HCT116 (cell line): Measurements from ENCODE around the gene BRD2. TPM values are rescaled to one million over a fixed set of nuclear protein-coding genes. Genes with fewer than 3 reads are reported as not detected.

Experiments
- ATAC-seq: fragments of 200-7000 bp; cut with Tn5 transposase; 2 replicates; pipeline ENCODE4 v1.9.1; 2020; ENCODE audit warnings: mild to moderate bottlenecking, moderate library complexity
- BruUV-seq: library from RNA; stranded (reverse); fragments of 400-500 nt; replicated peaks from 2 replicates; lab custom pipeline; 2021; lab: Mats Ljungman, UMichigan
- CTCF ChIA-PET: fragments of 300-600 bp; sonication (Branson Sonifier 250); formaldehyde crosslinking; loops from one replicate; lab custom pipeline; 2021; ENCODE audit warnings: antibody characterized with exemption; lab: Charles Lee
- POLR2A ChIA-PET: fragments of 300-600, 350-600 bp; sonication (Branson Sonifier 250); formaldehyde crosslinking; loops from one replicate; lab custom pipeline; 2021; ENCODE audit warnings: antibody characterized with exemption; lab: Charles Lee
- RAD21 ChIA-PET, 2 experiments: fragments of 300-600 bp; sonication (Branson Sonifier 250); formaldehyde crosslinking; loops; one replicate each; lab custom pipeline; 2023; ENCODE audit warnings: low total read pairs in 2 of 2; ENCODE audit not compliant: uncharacterized antibody in 2 of 2, unreplicated experiment in 2 of 2, low non-redundant PET in 1 of 2; lab: Charles Lee
- DNase-seq: peaks from one replicate; pipeline ENCODE4 v3.0.0-alpha.2; 2010; ENCODE audit warnings: low read depth, low spot score
- H2AFZ ChIP-seq: fragments of 200-600 bp; shearing (Covaris generic), sonication (generic); 2 replicates; pipeline ENCODE4 v1.6.1; 2017; ENCODE audit warnings: low read depth, mixed run types, mixed read lengths, antibody characterized with exemption, low read length; ENCODE audit not compliant: poor library complexity, severe bottlenecking
- H3K27ac ChIP-seq: 2 replicates; pipeline ENCODE4 v1.5.1; 2012; ENCODE audit warnings: low read depth, low read length
- H3K27me3 ChIP-seq: fragments of 200-600 bp; sonication (generic); 2 replicates; pipeline ENCODE4 v1.6.1; 2016; ENCODE audit warnings: mixed run types, low read length, mixed read lengths; ENCODE audit not compliant: insufficient read depth
- H3K36me3 ChIP-seq, 2 experiments: fragments of 200-500 bp in 1 of 2; fragments of 200-600 bp in 1 of 2; sonication (Bioruptor generic) in 1 of 2; sonication (generic) in 1 of 2; 2 replicates each; pipeline versions ENCODE4 v1.5.1 to v1.6.1; 2014 to 2016; ENCODE audit warnings: low read length in 2 of 2, inconsistent platforms in 1 of 2, mixed read lengths in 1 of 2, mixed run types in 1 of 2; ENCODE audit not compliant: insufficient read depth in 2 of 2, control insufficient read depth in 1 of 2
- H3K4me1 ChIP-seq, 2 experiments: fragments of 200-600 bp in 1 of 2; sonication (generic) in 1 of 2; 2 replicates each; pipeline versions ENCODE4 v1.5.1 to v1.6.1; 2012 to 2017; ENCODE audit warnings: low read length in 2 of 2, inconsistent platforms in 1 of 2, mild to moderate bottlenecking in 1 of 2, mixed read lengths in 1 of 2, mixed run types in 1 of 2, moderate library complexity in 1 of 2; ENCODE audit not compliant: insufficient read depth in 2 of 2, control insufficient read depth in 1 of 2
- H3K4me2 ChIP-seq: fragments of 200-600 bp; sonication (generic); 2 replicates; pipeline ENCODE4 v1.6.1; 2017; ENCODE audit warnings: mixed run types, low read length, mixed read lengths
- H3K4me3 ChIP-seq, 2 experiments: fragments of 200-600 bp in 1 of 2; sonication (generic) in 1 of 2; replicated peaks in 1 of 2; 2 replicates each; pipeline ENCODE4 v1.5.1; 2011 to 2016; ENCODE audit warnings: low read length in 2 of 2, control low read depth in 1 of 2, low read depth in 1 of 2, mild to moderate bottlenecking in 1 of 2, mixed read lengths in 1 of 2, mixed run types in 1 of 2
- H3K79me2 ChIP-seq: fragments of 200-600 bp; sonication (generic); 2 replicates; pipeline ENCODE4 v1.6.1; 2017; ENCODE audit warnings: mild to moderate bottlenecking, mixed run types, low read length, moderate library complexity, mixed read lengths; ENCODE audit not compliant: insufficient read depth
- H3K9ac ChIP-seq: fragments of 200-600 bp; sonication (generic); 2 replicates; pipeline ENCODE4 v1.6.1; 2016; ENCODE audit warnings: low read length, mixed read lengths
- H3K9me2 ChIP-seq: fragments of 200-600 bp; sonication (generic), shearing (Covaris generic); 2 replicates; pipeline ENCODE4 v1.6.1; 2017; ENCODE audit warnings: mixed run types, mild to moderate bottlenecking, moderate library complexity; ENCODE audit not compliant: insufficient read depth
- H3K9me3 ChIP-seq, 2 experiments: fragments of 200-500 bp in 1 of 2; fragments of 200-600 bp in 1 of 2; sonication (Bioruptor generic) in 1 of 2; sonication (generic) in 1 of 2; 2 replicates each; pipeline ENCODE4 v1.6.1; 2014 to 2017; ENCODE audit warnings: low read length in 2 of 2, mixed read lengths in 2 of 2, inconsistent platforms in 1 of 2, low read depth in 1 of 2, mild to moderate bottlenecking in 1 of 2, mixed run types in 1 of 2, moderate library complexity in 1 of 2; ENCODE audit not compliant: control insufficient read depth in 1 of 2, insufficient read depth in 1 of 2
- H4K20me1 ChIP-seq: fragments of 200-600 bp; sonication (generic), shearing (Covaris generic); 2 replicates; pipeline ENCODE4 v1.6.1; 2017; ENCODE audit warnings: mixed run types, mild to moderate bottlenecking, moderate library complexity; ENCODE audit not compliant: insufficient read depth
- CEBPB ChIP-seq: IDR thresholded peaks from 2 replicates; pipeline ENCODE4 v1.6.1; 2012; ENCODE audit warnings: low read depth
- EGR1 ChIP-seq: IDR thresholded peaks from 2 replicates; pipeline ENCODE4 v1.6.1; 2012; ENCODE audit warnings: low read depth
- EZH2phosphoT487 ChIP-seq: fragments of 200-600 bp; IDR thresholded peaks from 2 replicates; pipeline ENCODE4 v1.6.1; 2018; ENCODE audit warnings: antibody characterized with exemption, borderline replicate concordance
- FOSL1 ChIP-seq: IDR thresholded peaks from 2 replicates; pipeline ENCODE4 v1.6.1; 2012; ENCODE audit warnings: low read depth
- JUND ChIP-seq: IDR thresholded peaks from 2 replicates; pipeline ENCODE4 v1.6.1; 2012
- SIN3A ChIP-seq: IDR thresholded peaks from 2 replicates; pipeline ENCODE4 v1.6.1; 2012; ENCODE audit warnings: low read depth
- TCF7L2 ChIP-seq: IDR thresholded peaks from 2 replicates; pipeline ENCODE4 v1.7.0; 2011; ENCODE audit warnings: borderline replicate concordance, inconsistent platforms; ENCODE audit not compliant: insufficient read depth, insufficient read length; ENCODE audit errors: extremely low read depth
- YY1 ChIP-seq: IDR thresholded peaks from 2 replicates; pipeline ENCODE4 v1.6.1; 2011; ENCODE audit warnings: low read length, low read depth, moderate library complexity, mild to moderate bottlenecking; ENCODE audit not compliant: insufficient replicate concordance; ENCODE audit errors: extremely low read depth
- ZFX ChIP-seq: fragments of 450-650 bp; IDR thresholded peaks from 2 replicates; pipeline ENCODE4 v1.6.1; 2017
- intact Hi-C: fragments of 100-400 bp; cut with micrococcal nuclease; formaldehyde crosslinking; loops from 2 replicates; pipeline ENCODE4 v1.10.0; 2022
- total RNA-seq: library from RNA; stranded (reverse); gene quantifications from one replicate; pipeline ENCODE4 v1.2.1, GENCODE V29; 2021; ENCODE audit not compliant: unreplicated experiment
- TF ChIP-seq, protein P1 (sequence below): IDR thresholded peaks from 2 replicates; pipeline ENCODE4 v1.6.1; 2012; ENCODE audit warnings: low read depth
- TF ChIP-seq, protein P2 (sequence below), 3 experiments: fragments of 200-600 bp in 1 of 3; sonication (generic) in 1 of 3; IDR thresholded peaks in 2 of 3; conservative IDR thresholded peaks in 1 of 3; 2 replicates each; pipeline ENCODE4 v1.5.1; 2012 to 2017; ENCODE audit warnings: low read depth in 2 of 3, low read length in 2 of 3, antibody characterized with exemption in 1 of 3, borderline replicate concordance in 1 of 3, control low read depth in 1 of 3, mild to moderate bottlenecking in 1 of 3, mixed read lengths in 1 of 3, mixed run types in 1 of 3, moderate library complexity in 1 of 3; ENCODE audit not compliant: insufficient read depth in 1 of 3
- TF ChIP-seq, protein P3 (sequence below): IDR thresholded peaks from 2 replicates; pipeline ENCODE4 v1.6.1; 2012
- TF ChIP-seq, protein P4 (sequence below): IDR thresholded peaks from 2 replicates; pipeline ENCODE4 v1.6.1; 2012

BRD2 gene
- total RNA-seq, 1 experiment from 2014 or later = 260 TPM

DNA sequence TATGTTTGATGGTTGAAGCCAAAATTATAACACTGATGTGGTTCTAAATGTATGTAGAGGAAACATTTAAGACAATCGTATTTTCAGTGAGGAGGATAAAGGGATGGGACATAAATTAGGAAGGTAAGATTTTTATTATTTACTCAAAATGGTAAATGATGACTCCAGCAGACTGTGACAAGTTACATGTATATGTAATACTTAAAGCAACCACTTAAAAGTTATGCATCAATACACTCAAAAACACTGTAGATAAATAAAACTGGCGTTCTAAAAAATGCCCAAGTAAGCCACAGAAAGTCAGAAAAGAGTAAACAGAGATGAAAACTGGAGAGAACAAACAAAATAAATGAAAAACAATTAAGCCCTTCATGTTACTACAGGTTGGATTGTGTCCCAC, 46.3 kb upstream of the BRD2 start:
- no peak overlapping the region for H3K4me3 ChIP-seq
- H3K9me2 ChIP-seq = no peaks in the 10 kb centered on the region
- H3K36me3 ChIP-seq = no peaks in the 10 kb centered on the region
- CTCF ChIA-PET = interaction anchor here (5.6 kb wide), 1 partner anchor 12 kb away, joined by 27 read pairs; no protein-coding TSS in a partner anchor
- TF ChIP-seq, protein P1, sequence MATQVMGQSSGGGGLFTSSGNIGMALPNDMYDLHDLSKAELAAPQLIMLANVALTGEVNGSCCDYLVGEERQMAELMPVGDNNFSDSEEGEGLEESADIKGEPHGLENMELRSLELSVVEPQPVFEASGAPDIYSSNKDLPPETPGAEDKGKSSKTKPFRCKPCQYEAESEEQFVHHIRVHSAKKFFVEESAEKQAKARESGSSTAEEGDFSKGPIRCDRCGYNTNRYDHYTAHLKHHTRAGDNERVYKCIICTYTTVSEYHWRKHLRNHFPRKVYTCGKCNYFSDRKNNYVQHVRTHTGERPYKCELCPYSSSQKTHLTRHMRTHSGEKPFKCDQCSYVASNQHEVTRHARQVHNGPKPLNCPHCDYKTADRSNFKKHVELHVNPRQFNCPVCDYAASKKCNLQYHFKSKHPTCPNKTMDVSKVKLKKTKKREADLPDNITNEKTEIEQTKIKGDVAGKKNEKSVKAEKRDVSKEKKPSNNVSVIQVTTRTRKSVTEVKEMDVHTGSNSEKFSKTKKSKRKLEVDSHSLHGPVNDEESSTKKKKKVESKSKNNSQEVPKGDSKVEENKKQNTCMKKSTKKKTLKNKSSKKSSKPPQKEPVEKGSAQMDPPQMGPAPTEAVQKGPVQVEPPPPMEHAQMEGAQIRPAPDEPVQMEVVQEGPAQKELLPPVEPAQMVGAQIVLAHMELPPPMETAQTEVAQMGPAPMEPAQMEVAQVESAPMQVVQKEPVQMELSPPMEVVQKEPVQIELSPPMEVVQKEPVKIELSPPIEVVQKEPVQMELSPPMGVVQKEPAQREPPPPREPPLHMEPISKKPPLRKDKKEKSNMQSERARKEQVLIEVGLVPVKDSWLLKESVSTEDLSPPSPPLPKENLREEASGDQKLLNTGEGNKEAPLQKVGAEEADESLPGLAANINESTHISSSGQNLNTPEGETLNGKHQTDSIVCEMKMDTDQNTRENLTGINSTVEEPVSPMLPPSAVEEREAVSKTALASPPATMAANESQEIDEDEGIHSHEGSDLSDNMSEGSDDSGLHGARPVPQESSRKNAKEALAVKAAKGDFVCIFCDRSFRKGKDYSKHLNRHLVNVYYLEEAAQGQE = no peak
- TF ChIP-seq JUND (no peak), FOSL1 (no peak), EZH2phosphoT487 (no peak), YY1 (no peak), CEBPB (no peak), EGR1 (no peak), TCF7L2 (no peak), ZFX (no peak), SIN3A (no peak)
- TF ChIP-seq, protein P2, sequence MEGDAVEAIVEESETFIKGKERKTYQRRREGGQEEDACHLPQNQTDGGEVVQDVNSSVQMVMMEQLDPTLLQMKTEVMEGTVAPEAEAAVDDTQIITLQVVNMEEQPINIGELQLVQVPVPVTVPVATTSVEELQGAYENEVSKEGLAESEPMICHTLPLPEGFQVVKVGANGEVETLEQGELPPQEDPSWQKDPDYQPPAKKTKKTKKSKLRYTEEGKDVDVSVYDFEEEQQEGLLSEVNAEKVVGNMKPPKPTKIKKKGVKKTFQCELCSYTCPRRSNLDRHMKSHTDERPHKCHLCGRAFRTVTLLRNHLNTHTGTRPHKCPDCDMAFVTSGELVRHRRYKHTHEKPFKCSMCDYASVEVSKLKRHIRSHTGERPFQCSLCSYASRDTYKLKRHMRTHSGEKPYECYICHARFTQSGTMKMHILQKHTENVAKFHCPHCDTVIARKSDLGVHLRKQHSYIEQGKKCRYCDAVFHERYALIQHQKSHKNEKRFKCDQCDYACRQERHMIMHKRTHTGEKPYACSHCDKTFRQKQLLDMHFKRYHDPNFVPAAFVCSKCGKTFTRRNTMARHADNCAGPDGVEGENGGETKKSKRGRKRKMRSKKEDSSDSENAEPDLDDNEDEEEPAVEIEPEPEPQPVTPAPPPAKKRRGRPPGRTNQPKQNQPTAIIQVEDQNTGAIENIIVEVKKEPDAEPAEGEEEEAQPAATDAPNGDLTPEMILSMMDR (IDR thresholded peaks at IDR 0.05 in 2 of 3, conservative IDR thresholded peaks at IDR 0.05 in 1 of 3; ENCODE audit: borderline replicate concordance in 1 of 3, insufficient read depth in 1 of 3, low read depth in 2 of 3, low read length in 2 of 3) = no peak
- TF ChIP-seq, protein P3, sequence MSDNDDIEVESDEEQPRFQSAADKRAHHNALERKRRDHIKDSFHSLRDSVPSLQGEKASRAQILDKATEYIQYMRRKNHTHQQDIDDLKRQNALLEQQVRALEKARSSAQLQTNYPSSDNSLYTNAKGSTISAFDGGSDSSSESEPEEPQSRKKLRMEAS = no peak
- TF ChIP-seq, protein P4, sequence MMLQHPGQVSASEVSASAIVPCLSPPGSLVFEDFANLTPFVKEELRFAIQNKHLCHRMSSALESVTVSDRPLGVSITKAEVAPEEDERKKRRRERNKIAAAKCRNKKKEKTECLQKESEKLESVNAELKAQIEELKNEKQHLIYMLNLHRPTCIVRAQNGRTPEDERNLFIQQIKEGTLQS = no peak
- POLR2A ChIA-PET = no interaction called here
- no peak overlapping the region for H3K4me2 ChIP-seq
- no peaks in the 10 kb centered on the region for H3K27me3 ChIP-seq
- DNase-seq = no peak
- H3K4me1 ChIP-seq = no peaks in the 10 kb centered on the region
- H3K9me3 ChIP-seq = no peaks in the 10 kb centered on the region
- no peak overlapping the region for H3K27ac ChIP-seq
- H3K9ac ChIP-seq = no peak overlapping the region
- H2AFZ ChIP-seq = no peak overlapping the region
- no peaks in the 10 kb centered on the region for H3K79me2 ChIP-seq
- RAD21 ChIA-PET = no interaction called here
- intact Hi-C loops = no loop called here
- no TSS peak for BruUV-seq
- H4K20me1 ChIP-seq = no peaks in the 10 kb centered on the region
- ATAC-seq = no peak
